Loucy (cell line): Measurements from ENCODE around the gene RAB39A.

Experiments used
- H2AFZ ChIP-seq: fragments of 200-600 bp; sonication (generic); 2 replicates; pipeline ENCODE4 v1.6.0; 2016; ENCODE audit warnings: antibody characterized with exemption, mild to moderate bottlenecking, low read length, moderate library complexity
- H3F3A ChIP-seq: fragments of 200-600 bp; 2 replicates; pipeline ENCODE4 v1.6.0; 2016; ENCODE audit warnings: antibody characterized with exemption, low read depth, mild to moderate bottlenecking
- H3K27me3 ChIP-seq: fragments of 200-600 bp; sonication (generic); 2 replicates; pipeline ENCODE4 v1.6.1; 2014; ENCODE audit warnings: low read length, mild to moderate bottlenecking; ENCODE audit not compliant: insufficient read depth, poor library complexity, severe bottlenecking
- H3K36me3 ChIP-seq: fragments of 200-600 bp; sonication (generic); 2 replicates; pipeline ENCODE4 v1.6.1; 2016; ENCODE audit warnings: low read length; ENCODE audit not compliant: insufficient read depth
- H3K4me1 ChIP-seq: fragments of 200-600 bp; sonication (generic); 2 replicates; pipeline ENCODE4 v1.5.1; 2014; ENCODE audit warnings: low read length, mild to moderate bottlenecking; ENCODE audit not compliant: insufficient read depth, poor library complexity, severe bottlenecking
- H3K4me2 ChIP-seq: fragments of 200-600 bp; sonication (generic); 2 replicates; pipeline ENCODE4 v1.6.0; 2014; ENCODE audit warnings: antibody characterized with exemption, low read length, low read depth, mild to moderate bottlenecking; ENCODE audit not compliant: poor library complexity, severe bottlenecking
- H3K4me3 ChIP-seq: fragments of 200-600 bp; sonication (generic); 2 replicates; pipeline ENCODE4 v1.5.1; 2014; ENCODE audit warnings: low read length, mild to moderate bottlenecking, mixed read lengths; ENCODE audit not compliant: poor library complexity, severe bottlenecking
- H3K79me2 ChIP-seq: fragments of 200-600 bp; sonication (generic); 2 replicates; pipeline ENCODE4 v1.6.1; 2014; ENCODE audit warnings: low read length; ENCODE audit not compliant: insufficient read depth
- H3K9ac ChIP-seq: fragments of 200-600 bp; sonication (generic); 2 replicates; pipeline ENCODE4 v1.6.0; 2014; ENCODE audit warnings: mild to moderate bottlenecking, low read depth, low read length, moderate library complexity; ENCODE audit not compliant: poor library complexity, severe bottlenecking
- H3K9me2 ChIP-seq: fragments of 200-600 bp; sonication (generic); replicated peaks from 2 replicates; pipeline ENCODE4 v1.6.1; 2016; ENCODE audit warnings: low read depth, low read length, mixed read lengths
- H3K9me3 ChIP-seq: fragments of 200-600 bp; sonication (generic); 2 replicates; pipeline ENCODE4 v1.6.1; 2014; ENCODE audit warnings: mild to moderate bottlenecking, antibody characterized with exemption, low read length, low read depth; ENCODE audit not compliant: insufficient read depth
- H4K20me1 ChIP-seq: fragments of 200-600 bp; sonication (generic); 2 replicates; pipeline ENCODE4 v1.6.0; 2014; ENCODE audit warnings: antibody characterized with exemption, low read length, mild to moderate bottlenecking; ENCODE audit not compliant: insufficient read depth, poor library complexity, severe bottlenecking
- EZH2phosphoT487 ChIP-seq: fragments of 200-600 bp; IDR thresholded peaks from 2 replicates; pipeline ENCODE4 v1.6.1; 2018; ENCODE audit warnings: antibody characterized with exemption, mild to moderate bottlenecking, moderate library complexity, borderline replicate concordance
- TF ChIP-seq, protein P1 (sequence below): fragments of 200-600 bp; sonication (generic); conservative IDR thresholded peaks from 2 replicates; pipeline ENCODE4 v1.5.1; 2014; ENCODE audit warnings: mild to moderate bottlenecking, antibody characterized with exemption, low read length

The RAB39A gene

DNA sequence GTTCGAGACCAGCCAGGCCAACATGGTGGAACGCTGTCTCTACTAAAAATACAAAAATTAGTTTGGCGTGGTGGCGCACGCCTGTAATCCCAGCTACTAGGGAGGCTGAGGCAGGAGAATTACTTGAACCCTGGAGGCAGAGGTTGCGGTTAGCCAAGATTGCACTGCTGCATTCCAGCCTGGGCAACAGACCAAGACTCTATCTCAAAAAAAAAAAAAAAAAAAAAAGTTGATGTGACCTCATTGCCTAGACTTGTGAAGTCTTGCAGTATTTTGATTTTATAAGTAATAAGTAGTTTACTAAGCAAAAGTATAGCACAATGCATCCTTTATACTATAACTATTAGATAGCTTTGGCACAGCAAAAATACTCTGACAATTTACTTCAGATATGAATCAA, 70.5 kb downstream of the RAB39A start:
- Histone ChIP-seq H4K20me1 (no peaks in the 10 kb centered on the region), H3K36me3 (no peaks in the 10 kb centered on the region), H3K79me2 (no peaks in the 10 kb centered on the region), H3K4me1 (no peaks in the 10 kb centered on the region), H3F3A (no peaks in the 10 kb centered on the region), H3K4me3 (no peak overlapping the region), H3K9me2 (no peaks in the 10 kb centered on the region), H3K4me2 (no peak overlapping the region), H3K27me3 (no peaks in the 10 kb centered on the region), H2AFZ (no peak overlapping the region), H3K9ac (no peak overlapping the region), H3K9me3 (no peaks in the 10 kb centered on the region)
- no peak for TF ChIP-seq EZH2phosphoT487
- TF ChIP-seq, protein P1, sequence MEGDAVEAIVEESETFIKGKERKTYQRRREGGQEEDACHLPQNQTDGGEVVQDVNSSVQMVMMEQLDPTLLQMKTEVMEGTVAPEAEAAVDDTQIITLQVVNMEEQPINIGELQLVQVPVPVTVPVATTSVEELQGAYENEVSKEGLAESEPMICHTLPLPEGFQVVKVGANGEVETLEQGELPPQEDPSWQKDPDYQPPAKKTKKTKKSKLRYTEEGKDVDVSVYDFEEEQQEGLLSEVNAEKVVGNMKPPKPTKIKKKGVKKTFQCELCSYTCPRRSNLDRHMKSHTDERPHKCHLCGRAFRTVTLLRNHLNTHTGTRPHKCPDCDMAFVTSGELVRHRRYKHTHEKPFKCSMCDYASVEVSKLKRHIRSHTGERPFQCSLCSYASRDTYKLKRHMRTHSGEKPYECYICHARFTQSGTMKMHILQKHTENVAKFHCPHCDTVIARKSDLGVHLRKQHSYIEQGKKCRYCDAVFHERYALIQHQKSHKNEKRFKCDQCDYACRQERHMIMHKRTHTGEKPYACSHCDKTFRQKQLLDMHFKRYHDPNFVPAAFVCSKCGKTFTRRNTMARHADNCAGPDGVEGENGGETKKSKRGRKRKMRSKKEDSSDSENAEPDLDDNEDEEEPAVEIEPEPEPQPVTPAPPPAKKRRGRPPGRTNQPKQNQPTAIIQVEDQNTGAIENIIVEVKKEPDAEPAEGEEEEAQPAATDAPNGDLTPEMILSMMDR: no peak

GRCh38 chr11:107999759-108000455, 71.7 kb downstream of the RAB39A start:
- TF ChIP-seq, protein P1: peak; percentile 95
- TF ChIP-seq EZH2phosphoT487: no peak
- H3K4me3 ChIP-seq: no peak overlapping the region
- no peak overlapping the region; the same call in 1 of the 2 replicates for H2AFZ ChIP-seq
- no peaks in the 10 kb centered on the region for H4K20me1 ChIP-seq
- no peaks in the 10 kb centered on the region for H3K9me3 ChIP-seq
- H3K9me2 ChIP-seq: no peaks in the 10 kb centered on the region
- H3K4me1 ChIP-seq: no peaks in the 10 kb centered on the region
- no peak overlapping the region for H3K4me2 ChIP-seq
- H3K27me3 ChIP-seq: no peaks in the 10 kb centered on the region
- no peaks in the 10 kb centered on the region for H3F3A ChIP-seq
- H3K79me2 ChIP-seq: no peaks in the 10 kb centered on the region
- no peaks in the 10 kb centered on the region for H3K36me3 ChIP-seq
- no peak overlapping the region for H3K9ac ChIP-seq

GRCh38 chr11:108002476-108002875, 74.2 kb downstream of the RAB39A start:
- no peak for TF ChIP-seq EZH2phosphoT487
- TF ChIP-seq, protein P1: no peak
- Histone ChIP-seq H3K4me2 (no peak overlapping the region), H2AFZ (no peak overlapping the region), H4K20me1 (no peaks in the 10 kb centered on the region), H3K9me2 (no peaks in the 10 kb centered on the region), H3K79me2 (no peaks in the 10 kb centered on the region), H3K4me1 (no peaks in the 10 kb centered on the region), H3K9me3 (no peaks in the 10 kb centered on the region), H3K36me3 (no peaks in the 10 kb centered on the region), H3K9ac (no peak overlapping the region), H3K27me3 (no peaks in the 10 kb centered on the region), H3F3A (no peaks in the 10 kb centered on the region), H3K4me3 (no peak overlapping the region)
